CD4-positive, alpha-beta T cell treated with Interleukin-4 for 4 hours (primary cell): Measurements from ENCODE around the gene DTX3.
"Not testable (repeated sequence)": the region's sequence is repeated elsewhere in the genome, so short reads cannot be mapped to it uniquely, and the experiment has no call there.

ENCODE experiments used
- DNase-seq: peaks from one replicate; pipeline ENCODE4 v3.0.0-alpha.2; 2020

Gene DTX3

DNA sequence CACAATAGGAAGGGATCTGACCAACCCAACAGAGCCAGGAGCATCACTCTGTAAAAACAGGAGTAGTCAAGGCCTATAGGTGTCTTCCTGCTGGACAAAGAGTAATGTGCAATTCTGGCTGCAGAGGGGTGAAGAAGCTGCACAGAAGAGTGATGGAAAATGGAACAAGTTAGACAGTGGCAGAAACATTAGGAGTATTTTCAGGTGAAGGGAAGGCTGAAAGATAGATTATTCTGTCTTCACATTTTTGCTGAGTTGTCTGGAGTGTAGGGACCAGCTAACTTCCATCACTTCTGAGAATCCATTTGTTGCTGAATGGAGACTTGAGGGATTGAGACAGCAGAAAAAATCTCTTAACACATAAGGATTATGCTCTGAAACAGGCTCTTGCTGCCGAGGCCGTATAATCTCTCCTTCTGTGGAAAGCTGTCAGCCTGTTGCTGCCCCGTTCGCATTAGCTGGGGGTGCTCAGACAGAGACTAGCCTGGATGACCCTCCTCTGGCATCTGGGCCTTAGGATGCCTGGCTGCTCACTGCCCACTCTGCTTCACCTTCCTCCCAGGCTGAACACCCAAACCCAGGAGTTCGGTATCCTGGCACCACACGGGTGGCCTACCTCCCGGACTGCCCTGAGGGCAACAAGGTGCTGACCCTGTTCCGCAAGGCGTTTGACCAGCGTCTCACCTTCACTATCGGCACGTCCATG is 3.5 kb downstream of the DTX3 start:
- DNase-seq: no peak

DNA sequence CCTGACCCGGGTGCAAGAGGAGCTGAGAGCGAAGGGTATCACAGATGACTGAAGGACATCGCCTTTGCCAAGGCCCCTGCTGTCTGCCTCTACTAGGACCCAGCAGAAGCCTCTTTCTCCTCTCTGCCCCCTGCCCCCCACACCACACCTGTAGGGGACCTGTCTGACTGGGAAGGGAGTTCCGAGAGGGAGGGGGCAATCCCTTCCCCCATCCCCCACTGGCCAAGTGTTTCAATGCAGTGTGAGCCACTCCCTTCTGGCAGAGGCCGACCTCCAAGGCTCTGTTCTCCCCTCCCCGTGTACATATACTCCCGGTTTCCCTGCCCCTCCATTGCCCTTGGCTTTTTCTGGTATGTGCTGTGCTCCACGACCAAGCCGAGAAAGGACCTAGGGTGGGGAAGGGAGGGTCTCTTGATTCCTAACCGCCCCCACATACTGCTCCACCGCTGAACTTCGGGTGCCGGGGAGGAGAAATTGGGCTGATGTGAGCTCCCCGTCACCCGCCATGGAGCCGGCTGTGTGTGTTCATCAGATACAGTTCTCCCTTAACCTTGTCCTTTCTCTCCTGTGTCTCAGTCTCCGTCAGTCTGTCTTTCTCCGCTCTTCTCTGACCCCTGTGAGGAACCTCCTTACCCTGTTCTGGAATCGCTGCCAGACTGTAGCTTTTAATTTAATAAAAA is 4.6 kb downstream of the DTX3 start:
- DNase-seq: no peak

DNA sequence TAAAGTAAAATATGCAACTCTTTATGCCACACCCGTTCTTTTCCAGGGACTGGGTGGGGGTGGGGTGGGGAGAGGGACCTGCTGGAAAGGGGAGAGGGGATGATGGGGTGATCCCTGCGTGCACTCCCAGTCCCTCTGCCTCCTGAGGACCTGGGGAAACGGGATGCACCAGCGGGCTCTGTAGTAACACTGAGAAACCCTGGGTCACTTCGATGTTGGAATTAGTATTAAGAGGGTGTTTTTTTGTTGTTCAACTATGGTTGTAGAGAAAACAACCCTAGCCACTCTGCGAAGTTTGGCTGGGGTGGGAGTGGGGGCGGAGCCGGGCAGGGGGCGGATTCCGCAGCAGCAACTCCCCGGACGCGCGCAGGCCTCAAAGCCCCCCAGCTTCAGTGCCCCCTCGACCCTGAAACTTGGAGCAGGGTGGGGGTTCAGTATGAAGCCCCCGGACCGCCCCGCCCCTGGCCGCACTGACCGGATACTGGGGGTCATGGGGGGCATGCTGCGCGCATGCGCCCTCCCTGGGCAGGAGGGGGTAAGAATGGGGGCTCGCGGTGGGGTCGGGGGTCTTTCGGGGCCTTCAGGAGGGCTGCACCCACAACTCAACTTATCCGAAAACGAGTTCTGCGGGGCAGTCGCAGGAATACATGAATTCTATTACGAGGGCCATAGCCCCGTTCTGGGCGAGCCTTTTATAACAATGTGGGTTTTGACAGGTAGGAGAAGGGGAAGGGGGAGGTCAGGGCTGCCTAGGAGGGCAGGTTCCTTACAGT is 5.3 kb downstream of the DTX3 start:
- DNase-seq: no peak

DNA sequence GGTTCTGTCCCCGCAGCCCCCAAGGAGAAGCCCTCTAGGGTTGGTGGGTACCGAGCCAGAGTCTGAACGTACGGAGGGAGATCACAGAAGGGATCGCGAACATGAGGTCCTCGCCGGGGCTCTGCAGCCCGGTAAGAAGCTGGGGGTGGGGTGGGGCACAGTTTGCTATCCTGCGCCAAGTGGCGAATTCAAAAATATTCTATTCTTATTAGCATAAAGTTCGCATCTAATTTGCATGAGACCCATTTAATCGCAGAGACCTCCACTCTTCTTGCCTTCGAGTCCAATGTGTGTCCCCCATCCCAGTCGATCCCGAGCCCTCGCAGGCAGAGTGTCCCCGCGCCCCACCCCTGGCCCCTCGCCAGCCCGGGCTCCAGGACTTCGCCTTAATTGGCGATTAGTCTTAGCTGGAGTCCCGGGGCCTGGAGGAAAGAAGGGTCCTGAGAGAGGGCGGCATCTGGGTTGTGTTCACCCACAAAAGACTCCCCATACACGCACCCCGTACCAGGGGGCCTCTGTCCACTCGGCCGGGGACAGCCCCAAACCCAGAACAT is 6.0 kb downstream of the DTX3 start:
- DNase-seq: no peak

DNA sequence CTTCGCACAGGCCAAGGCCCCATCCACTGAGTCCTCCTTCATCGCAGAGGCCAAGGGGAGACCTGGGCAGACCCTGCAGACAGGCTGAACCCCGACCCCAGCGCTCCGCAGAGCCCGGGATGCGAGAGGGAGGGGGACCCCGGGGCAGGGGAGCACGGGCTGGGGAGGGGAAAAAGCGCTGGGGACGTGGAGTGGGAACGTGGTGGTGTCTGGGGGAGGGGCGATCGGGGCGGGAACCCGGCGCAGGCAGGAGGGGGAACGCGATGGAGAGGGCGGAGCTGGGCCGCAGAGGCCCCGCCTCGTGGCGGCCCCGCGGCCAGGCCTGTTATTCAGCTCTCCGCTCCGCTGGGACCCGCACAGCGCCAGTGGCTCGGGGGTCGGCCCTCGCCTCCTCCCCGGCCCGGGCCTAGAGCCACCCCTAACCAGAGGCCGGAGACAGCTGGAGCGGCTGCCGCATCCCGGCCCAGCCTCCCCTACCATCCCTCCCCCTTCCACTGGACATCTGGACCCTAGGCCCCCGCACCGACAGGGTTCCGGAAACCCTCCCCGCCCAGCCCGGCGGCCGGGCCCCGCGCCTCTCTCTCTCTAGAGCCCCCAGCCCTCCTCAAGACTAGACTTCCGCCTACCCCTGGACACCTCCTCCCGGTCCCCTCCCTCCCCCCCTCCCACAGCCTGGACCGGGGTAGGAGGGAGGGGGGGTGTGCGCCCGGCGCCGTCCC is 6.6 kb downstream of the DTX3 start, which contains the start of gene ARHGEF25:
ARHGEF25 (plus strand) TSS at position 328 of the 719 bp plus-strand sequence. CDS start 460 bp downstream, outside the sequence.
- no peak for DNase-seq

DNA sequence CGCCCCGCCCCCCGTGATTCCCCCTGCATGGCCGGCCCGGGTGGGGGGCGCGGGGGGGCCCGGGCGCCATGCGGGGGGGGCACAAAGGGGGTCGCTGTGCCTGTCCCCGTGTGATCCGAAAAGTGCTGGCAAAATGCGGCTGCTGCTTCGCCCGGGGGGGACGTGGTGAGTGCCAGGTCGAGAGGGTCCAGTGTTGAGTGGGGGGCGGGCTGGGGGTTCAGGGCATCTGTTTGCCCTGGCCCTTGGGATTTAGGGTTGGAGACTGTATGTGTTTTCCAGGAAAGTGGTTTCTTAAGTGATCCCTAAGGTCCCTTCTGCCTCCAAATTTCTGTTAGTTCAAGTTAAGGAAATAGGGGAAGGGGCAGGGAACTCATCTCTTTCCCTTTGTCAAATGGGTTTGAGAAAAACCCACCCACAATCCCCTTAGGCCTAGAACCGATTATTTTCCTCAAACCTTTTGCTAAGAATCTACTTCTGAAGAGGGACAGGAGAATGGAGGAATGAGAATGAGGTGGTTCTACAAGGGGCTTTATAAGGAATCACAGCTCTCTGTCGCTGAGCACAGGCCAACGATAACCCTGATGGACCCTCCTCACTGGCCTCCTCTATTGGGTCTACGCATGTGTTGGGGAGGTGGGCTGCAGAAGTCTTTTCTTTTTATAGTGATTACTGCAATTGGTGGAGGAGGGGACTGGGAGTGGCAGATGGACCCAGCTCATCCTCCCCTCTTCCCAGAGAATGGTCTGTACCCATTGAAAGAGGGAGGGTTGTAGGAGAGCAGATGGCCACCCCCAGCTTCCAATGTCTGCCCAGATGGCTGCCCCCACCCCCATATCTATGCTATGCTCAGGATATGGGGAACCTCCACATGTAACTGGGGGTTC is 7.4 kb downstream of the DTX3 start:
- no peak for DNase-seq

DNA sequence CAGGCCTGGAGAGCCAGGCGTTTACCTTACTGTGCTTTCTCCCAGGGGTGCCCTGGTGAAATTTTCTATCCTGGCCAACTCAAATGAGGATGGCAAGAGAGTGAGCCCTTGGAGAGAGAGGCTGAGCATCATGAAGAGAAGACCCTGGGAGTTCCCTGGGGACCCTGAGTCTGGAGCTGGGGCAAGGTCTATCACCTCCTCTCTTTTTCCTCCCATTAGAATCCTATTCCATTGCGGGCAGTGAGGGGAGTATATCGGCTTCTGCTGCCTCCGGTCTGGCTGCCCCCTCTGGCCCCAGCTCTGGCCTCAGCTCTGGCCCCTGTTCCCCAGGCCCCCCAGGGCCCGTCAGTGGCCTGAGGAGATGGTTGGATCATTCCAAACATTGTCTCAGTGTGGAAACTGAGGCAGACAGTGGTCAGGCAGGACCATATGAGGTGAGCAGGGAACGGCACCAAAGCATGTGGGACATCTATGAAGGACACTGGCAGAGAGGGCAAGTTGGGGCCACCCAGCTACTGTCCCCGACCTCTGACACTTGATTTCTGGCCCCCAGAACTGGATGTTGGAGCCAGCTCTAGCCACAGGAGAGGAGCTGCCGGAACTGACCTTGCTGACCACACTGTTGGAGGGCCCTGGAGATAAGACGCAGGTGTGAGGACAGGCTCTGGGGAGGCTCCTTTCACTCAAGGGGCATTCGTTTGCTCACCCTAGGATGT is 8.2 kb downstream of the DTX3 start:
- DNase-seq: no peak

DNA sequence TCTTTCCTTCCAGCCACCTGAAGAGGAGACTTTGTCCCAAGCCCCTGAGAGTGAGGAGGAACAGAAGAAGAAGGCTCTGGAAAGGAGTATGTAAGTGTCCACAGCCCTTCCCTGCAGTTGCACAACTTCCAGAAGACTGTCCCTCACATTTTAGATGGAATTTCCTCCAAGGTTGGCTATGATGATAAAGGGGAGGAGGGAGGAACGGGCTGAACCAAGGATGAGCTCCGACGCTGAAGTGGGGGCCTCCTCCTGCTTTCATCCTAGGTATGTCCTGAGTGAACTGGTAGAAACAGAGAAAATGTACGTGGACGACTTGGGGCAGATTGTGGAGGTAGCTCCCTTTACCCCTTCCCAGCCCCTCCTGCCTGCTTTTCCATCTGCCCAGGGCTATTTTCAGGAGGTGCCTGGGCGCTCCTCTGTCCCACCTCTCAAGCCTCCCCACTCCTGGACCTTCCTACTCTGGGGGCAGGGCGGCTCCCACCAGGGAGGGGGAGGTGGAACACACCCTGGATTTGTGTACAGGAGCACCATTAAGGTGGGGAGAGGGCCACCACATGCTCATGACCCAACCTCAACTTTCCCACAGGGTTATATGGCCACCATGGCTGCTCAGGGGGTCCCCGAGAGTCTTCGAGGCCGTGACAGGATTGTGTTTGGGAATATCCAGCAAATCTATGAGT is 8.9 kb downstream of the DTX3 start:
- DNase-seq: no peak

DNA sequence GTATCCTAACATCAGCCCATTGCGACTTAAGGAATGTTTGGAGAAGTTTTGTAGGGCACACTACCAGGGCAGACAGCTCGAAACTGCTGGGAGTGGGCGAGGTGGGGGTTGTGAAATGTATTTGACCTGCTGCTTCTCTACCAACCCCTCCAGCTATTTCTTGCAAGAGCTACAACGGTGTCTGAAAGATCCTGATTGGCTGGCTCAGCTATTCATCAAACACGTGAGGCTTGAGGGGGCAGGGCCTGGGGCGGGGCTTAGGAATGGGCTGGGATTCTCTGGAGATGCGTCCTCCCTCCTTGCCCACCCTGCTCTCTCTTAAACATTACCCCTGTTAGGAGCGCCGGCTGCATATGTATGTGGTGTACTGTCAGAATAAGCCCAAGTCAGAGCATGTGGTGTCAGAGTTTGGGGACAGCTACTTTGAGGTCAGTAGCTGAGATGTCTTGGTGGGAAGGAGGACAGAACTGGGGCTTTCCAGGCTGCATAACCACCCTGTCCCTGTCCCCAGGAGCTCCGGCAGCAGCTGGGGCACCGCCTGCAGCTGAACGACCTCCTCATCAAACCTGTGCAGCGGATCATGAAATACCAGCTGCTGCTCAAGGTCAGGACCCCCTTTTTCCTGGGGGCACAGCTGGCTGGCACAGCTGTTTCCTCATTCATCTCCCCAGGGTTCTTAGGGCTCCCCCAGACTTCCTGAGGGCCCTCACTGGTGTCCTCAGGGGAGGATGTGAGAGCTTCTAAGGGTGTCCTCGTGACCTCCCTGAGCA is 9.7 kb downstream of the DTX3 start:
- DNase-seq: no peak

DNA sequence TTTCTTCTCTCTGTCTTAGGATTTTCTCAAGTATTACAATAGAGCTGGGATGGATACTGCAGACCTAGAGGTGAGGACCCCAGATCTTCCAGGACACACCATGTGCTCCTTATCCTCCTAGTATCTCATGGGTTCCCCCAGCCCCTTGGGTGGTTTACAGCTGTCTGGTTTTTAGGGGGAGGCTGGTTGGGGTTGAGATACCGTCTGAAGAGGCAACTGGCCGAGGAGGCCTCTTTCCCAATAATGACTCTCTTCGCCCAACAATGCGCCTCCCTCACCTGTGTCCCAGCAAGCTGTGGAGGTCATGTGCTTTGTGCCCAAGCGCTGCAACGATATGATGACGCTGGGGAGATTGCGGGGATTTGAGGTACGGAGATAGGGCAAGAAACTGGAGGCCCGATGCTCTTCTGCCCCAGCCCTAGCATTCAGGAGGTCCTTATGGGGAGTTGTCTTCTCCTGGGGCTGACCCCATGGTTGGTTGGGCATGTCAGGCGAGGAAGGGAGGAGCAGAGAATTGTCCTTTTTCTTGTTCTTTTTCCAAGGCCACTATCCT is 10.4 kb downstream of the DTX3 start:
- DNase-seq: no peak

DNA sequence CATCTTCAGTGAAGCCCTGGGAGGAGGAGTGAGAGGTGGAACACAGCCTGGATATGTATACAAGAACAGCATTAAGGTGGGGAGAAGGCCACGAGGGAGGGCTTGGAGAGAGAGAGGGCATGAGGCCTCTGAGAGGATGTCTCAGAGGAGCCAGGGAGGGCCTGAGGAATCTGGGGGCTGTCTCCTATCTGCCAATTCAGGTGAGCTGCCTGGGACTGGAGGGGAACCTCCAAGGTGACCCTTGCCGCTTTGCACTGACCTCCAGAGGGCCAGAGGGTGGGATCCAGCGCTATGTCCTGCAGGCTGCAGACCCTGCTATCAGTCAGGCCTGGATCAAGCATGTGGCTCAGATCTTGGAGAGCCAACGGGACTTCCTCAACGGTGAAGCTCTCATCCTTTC is 11.0 kb downstream of the DTX3 start:
- no peak for DNase-seq

DNA sequence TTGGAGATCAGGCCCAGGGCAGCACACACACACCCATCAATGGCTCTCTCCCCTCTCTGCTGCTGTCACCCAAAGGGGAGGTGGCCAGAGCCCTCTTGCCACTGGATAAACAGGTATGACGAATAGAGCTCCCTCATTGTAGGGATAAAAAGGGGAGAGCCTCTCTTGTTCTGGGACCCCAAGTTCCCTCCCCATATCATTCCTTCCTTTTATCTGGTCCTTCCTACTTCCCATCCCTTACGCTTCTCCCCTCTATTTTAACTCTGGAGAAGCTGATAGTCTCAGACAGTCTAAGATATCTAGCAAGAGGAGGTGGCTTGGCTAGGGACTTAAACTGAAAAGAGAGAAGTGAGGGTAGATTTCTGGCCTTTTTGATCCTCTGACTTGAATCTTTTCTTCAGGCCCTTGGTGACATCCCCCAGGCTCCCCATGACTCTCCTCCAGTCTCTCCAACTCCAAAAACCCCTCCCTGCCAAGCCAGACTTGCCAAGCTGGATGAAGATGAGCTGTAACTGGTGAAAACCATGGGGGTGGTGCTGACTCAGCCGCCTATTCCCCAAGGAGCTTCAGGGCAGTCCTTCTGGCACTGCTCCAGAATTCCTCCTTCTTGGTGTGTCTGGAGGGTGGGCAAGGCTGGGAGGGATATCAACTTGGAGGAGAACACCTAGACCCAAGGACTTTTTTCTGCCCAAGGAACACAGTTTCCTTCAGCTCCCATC is 11.9 kb downstream of the DTX3 start:
- DNase-seq: no peak

DNA sequence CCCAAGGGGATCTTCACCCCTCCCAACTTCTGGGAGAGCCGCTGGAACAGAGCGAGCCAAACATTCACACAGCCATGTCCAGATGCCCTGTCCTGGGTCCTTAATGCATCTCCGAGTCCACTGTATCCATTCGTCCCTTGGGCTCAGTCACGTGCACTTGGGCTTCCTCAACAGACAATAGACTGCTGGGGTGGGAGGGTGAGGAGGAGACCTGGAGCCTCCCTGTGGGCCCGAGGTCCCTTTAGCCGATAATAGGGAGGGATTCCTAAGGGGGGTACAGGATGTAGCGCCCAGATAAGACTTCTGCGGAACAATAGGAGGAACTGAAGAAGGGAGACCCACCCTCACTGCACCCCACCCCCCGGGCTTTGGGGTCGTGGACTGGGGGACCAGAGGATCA is 13.3 kb downstream of the DTX3 start:
- DNase-seq: no peak

DNA sequence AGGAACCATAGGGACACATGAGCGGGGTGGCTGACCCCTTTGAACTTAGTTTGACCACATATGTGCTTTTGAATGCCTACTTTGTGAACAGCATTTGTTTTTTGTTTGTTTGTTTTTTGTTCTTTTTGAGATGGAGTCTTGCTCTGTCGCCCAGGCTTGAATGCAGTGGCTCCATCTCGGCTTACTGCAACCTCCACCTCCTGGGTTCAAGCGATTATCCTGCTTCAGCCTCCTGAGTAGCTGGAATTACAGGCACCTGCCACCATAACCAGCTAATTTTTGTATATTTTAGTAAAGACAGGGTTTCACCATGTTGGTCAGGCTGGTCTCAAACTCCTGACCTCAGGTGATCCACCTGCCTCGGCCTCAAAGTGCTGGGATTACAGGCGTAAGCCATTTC is 13.8 kb downstream of the DTX3 start:
- DNase-seq: not testable (repeated sequence)

DNA sequence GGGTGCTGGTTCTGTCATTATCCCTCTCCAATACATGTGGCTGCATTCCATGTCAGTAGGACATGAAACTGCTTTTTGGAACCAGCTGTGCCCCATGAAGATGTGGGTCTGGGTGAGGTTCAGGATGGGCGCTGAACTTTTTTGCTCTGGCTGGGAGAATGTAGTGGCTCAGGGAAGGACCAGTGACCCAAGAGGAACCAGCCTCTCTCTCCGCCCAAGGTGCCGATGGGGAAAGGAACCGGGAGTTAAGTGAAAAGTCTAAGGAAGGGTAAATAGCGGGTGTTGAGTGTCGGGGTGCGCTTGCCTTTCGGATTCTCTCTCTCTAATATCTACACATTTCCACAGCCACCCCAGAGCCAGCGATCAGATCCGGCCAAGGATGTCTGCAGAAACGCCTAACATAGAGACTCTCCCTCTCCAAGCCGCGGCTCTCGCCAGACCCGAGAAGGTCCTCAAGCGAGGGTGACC is 14.4 kb downstream of the DTX3 start:
- no peak for DNase-seq

DNA sequence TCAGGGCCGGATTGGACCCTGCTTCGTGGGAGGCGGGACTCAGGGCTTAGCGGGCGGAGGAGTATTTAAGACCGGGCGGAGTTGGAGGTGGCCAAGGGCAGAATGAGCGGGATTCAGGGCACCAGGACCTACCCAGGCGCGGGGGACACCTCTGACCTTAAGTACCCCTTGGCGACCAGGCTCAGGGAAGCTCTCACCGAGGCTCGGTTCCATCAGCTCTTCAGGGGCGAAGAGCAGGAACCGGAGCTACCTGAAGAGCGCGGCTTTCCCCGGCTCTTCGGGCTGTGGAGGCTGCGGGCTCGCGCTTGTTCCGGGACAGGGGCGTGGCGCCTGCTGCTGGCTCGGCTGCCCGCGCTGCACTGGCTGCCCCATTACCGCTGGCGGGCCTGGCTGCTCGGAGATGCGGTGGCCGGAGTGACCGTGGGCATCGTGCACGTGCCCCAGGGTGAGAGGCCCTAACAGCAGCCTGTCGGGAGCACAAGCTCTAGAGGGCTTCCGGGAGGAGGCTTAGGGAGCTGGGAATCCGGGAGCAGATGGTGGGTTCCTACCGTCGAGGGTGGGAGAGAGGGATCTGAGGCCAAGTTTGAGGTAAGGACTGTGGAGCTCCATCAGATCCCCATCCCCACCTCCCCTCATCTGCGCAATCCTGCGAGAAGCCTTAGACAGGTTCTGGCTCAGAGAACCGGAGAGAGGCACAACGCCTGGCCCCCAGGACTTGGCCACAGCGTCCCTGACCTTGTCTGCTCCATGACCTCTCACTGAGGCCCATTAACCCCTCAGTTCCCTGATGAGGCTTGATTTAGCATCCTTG is 15.0 kb downstream of the DTX3 start:
- DNase-seq: no peak

DNA sequence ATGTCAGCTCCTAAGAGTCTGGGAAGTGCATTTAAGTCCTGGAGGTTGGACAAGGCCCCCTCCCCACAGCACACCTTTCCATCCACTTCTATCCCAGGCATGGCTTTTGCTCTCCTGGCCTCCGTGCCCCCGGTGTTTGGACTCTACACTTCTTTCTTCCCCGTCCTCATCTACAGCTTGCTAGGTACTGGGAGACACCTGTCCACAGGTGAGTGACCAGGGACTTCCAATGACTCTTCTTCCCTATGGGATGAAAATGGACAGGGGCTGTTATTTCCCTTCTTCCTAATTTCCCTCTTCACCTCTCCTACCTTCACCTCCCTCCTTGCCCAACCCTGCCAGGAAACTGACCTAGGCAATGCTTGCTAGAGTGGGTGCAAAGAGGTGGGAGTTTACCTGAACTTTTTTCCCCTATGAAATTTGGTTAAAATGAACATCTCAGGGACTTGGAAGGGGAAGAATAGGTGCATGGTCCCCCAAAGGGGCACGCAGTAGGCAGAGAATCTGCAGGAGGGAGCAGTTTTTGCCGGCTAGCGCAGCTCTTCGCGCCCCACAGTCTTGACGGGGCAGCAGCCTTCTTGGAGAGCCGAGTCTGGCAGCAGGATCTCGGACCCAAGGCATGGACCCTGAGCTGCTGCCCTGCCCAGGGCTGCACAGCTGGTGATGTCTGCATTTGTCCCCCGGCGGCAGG is 15.8 kb downstream of the DTX3 start:
- DNase-seq: no peak
